NCI-H1092 treated with DMSO at 0.1 percent for 48 hours (cell line): Measurements from ENCODE around the gene REXO1.

Source experiments
- DNase-seq: peaks from one replicate; lab custom pipeline; 2025; lab: John Stamatoyannopoulos, UW

REXO1 gene

GRCh38 chr19:1790054-1790792 lies 58.1 kb downstream of the REXO1 start:
- no peak for DNase-seq

GRCh38 chr19:1789261-1790041 lies 58.8 kb downstream of the REXO1 start:
- DNase-seq: no peak

- no peak for DNase-seq
Observed at GRCh38 chr19:1787116-1787515, 61.2 kb downstream of the REXO1 start.

- DNase-seq: no peak
Observed at GRCh38 chr19:1786668-1787067, 61.6 kb downstream of the REXO1 start.

GRCh38 chr19:1785310-1785709 lies 63.0 kb downstream of the REXO1 start:
- no peak for DNase-seq

GRCh38 chr19:1783874-1784273 lies 64.4 kb downstream of the REXO1 start:
- DNase-seq: no peak

GRCh38 chr19:1783354-1783753 lies 64.9 kb downstream of the REXO1 start:
- no peak for DNase-seq

- DNase-seq: no peak
Observed at GRCh38 chr19:1782521-1782920, 65.8 kb downstream of the REXO1 start.

- no peak for DNase-seq
Observed at GRCh38 chr19:1780272-1780958, 67.9 kb downstream of the REXO1 start.

GRCh38 chr19:1779574-1779973 lies 68.7 kb downstream of the REXO1 start:
- DNase-seq: no peak

GRCh38 chr19:1777149-1777548 lies 71.1 kb downstream of the REXO1 start:
- no peak for DNase-seq

- no peak for DNase-seq
Observed at GRCh38 chr19:1776606-1777147, 71.6 kb downstream of the REXO1 start.

- DNase-seq: no peak
Observed at GRCh38 chr19:1775951-1776605, 72.2 kb downstream of the REXO1 start.

- no peak for DNase-seq
Observed at GRCh38 chr19:1774989-1775772, 73.1 kb downstream of the REXO1 start.

GRCh38 chr19:1773184-1773583 lies 75.1 kb downstream of the REXO1 start:
- DNase-seq: no peak

GRCh38 chr19:1770866-1771576 lies 77.3 kb downstream of the REXO1 start:
- no peak for DNase-seq

- no peak for DNase-seq
Observed at GRCh38 chr19:1769645-1769985, 78.7 kb downstream of the REXO1 start.

- DNase-seq: no peak
Observed at GRCh38 chr19:1768918-1769644, 79.2 kb downstream of the REXO1 start.

GRCh38 chr19:1768248-1768647 lies 80.0 kb downstream of the REXO1 start:
- no peak for DNase-seq

GRCh38 chr19:1767464-1767933 lies 80.8 kb downstream of the REXO1 start:
- DNase-seq: no peak
